Stomach smooth muscle (tissue), 2 donors: ENCODE results near the gene POU2F3.

Experiments used
- H3K27ac ChIP-seq: one replicate; pipeline ENCODE4 v1.7.0; 2013; ENCODE audit warnings: mild to moderate bottlenecking, low read length, inconsistent platforms
- H3K27me3 ChIP-seq, 2 donors: one replicate each; pipeline ENCODE4 v1.7.0; 2013; ENCODE audit warnings: low read length in 2 of 2; ENCODE audit not compliant: insufficient read depth in 2 of 2, control insufficient read depth in 1 of 2
- H3K36me3 ChIP-seq, 2 donors: one replicate each; pipeline ENCODE4 v1.7.0; 2013; ENCODE audit warnings: low read length in 2 of 2; ENCODE audit not compliant: control insufficient read depth in 2 of 2, insufficient read depth in 2 of 2
- H3K4me1 ChIP-seq: one replicate; pipeline ENCODE4 v1.7.0; 2013; ENCODE audit warnings: low read length; ENCODE audit not compliant: control insufficient read depth, insufficient read depth
- H3K4me3 ChIP-seq, 2 donors: one replicate each; pipeline ENCODE4 v1.7.0; 2013; ENCODE audit warnings: low read length in 2 of 2
- H3K9ac ChIP-seq, 2 donors: one replicate each; pipeline ENCODE4 v1.7.0; 2013; ENCODE audit warnings: low read length in 2 of 2, mild to moderate bottlenecking in 1 of 2
- H3K9me3 ChIP-seq, 2 donors: one replicate each; pipeline ENCODE4 v1.7.0; 2013; ENCODE audit warnings: low read length in 2 of 2; ENCODE audit not compliant: control insufficient read depth in 2 of 2
- donor health status: healthy.
- donor health status: Pancreatic carcinoma.

The POU2F3 gene

GRCh38 chr11:120363436-120363835 is 123.5 kb downstream of the POU2F3 start:
- H3K36me3 ChIP-seq: no peaks in the 10 kb centered on the region
- no peak overlapping the region for H3K27ac ChIP-seq
- peaks cover 2% of the 10 kb centered on the region for H3K4me1 ChIP-seq
- H3K9me3 ChIP-seq: no peaks in the 10 kb centered on the region
- no peak overlapping the region for H3K4me3 ChIP-seq
- H3K9ac ChIP-seq: no peak overlapping the region
- no peaks in the 10 kb centered on the region for H3K27me3 ChIP-seq

DNA sequence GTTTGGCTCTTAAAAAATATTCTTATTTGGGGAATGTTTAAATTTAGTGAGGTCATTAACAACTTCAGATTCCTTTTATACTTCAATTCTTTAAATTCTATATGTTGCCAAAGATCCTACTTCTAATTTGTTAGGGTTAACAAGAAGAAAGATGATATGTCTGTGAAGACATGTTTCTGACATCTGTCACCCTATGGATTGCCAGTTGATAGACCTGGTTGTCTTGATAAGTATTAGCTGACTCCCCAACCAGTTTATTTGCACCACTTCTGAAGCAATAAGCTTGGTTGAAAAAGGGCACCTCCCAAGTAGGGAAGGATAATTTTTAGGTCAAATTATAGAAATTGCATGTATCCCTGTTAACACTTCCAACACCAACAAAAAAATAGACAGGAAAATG is 125.6 kb downstream of the POU2F3 start:
- Histone ChIP-seq H3K9me3 (no peaks in the 10 kb centered on the region), H3K36me3 (no peaks in the 10 kb centered on the region), H3K9ac (no peak overlapping the region), H3K27ac (no peak overlapping the region), H3K4me3 (no peak overlapping the region), H3K27me3 (no peaks in the 10 kb centered on the region), H3K4me1 (peaks cover 2% of the 10 kb centered on the region)
